ENCODE results near the gene HNRNPA1. TPM values are rescaled to one million over a fixed set of nuclear protein-coding genes. Genes with fewer than 3 reads are reported as not detected.
A peak's percentile ranks its signal among the peaks of the same experiment; 100 is the strongest.
"Not testable (repeated sequence)": the region's sequence is repeated elsewhere in the genome, so short reads cannot be mapped to it uniquely, and the experiment has no call there.

HNRNPA1 gene
- total RNA-seq, 1 donor from 2014 or later: 428 TPM

GRCh38 chr12:54277823-54278276, 2.7 kb upstream of the HNRNPA1 start:
- TF ChIP-seq CTCF (IDR thresholded peaks at IDR 0.05; ENCODE audit: insufficient read depth, low read length, severe bottlenecking): no peak
- no peaks in the 10 kb centered on the region for H3K27me3 ChIP-seq (ENCODE audit: control insufficient read depth, insufficient read depth, low read length)
- DNase-seq (ENCODE audit: low read depth): no peak
- H3K4me3 ChIP-seq (ENCODE audit: low read depth, low read length): no peak overlapping the region
- H3K36me3 ChIP-seq (ENCODE audit: control insufficient read depth, insufficient read depth, low read length): peaks cover 6% of the 10 kb centered on the region
- FAIRE-seq: no peak

DNA sequence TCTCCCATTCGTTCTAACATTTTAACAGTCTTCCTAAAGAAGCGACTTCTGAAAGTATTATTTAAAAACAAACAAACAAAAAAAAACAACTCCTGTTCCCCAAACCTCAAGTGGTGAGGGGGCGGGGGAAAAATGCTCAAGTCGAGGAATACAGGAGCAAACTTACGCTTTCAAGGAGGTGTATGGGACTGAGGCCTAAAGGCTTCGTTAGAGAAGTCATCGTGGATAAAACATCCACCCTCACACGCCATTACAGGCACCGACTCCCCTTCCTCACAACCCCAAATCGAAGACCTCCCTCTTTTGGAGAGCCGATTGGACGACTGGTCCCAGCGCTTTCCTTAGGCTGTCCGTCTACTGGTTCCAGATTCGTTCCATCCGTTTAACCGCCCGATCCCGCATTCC, 1.3 kb upstream of the HNRNPA1 start:
- Histone ChIP-seq H3K27me3 (ENCODE audit: control insufficient read depth, insufficient read depth, low read length) (no peaks in the 10 kb centered on the region), H3K36me3 (ENCODE audit: control insufficient read depth, insufficient read depth, low read length) (peaks cover 7% of the 10 kb centered on the region), H3K4me3 (ENCODE audit: low read depth, low read length) (peak overlapping the region; percentile 46)
- FAIRE-seq: no peak
- no peak for DNase-seq (ENCODE audit: low read depth)
- TF ChIP-seq CTCF (IDR thresholded peaks at IDR 0.05; ENCODE audit: insufficient read depth, low read length, severe bottlenecking): no peak

GRCh38 chr12:54279632-54280467, 676 bp upstream of the HNRNPA1 start, which contains the start of gene CBX5:
Gene CBX5 (minus strand): TSS chr12:54280122. CDS start chr12:54257650, 22,472 bp downstream.
- TF ChIP-seq CTCF (IDR thresholded peaks at IDR 0.05; ENCODE audit: insufficient read depth, low read length, severe bottlenecking): no peak
- H3K4me3 ChIP-seq (ENCODE audit: low read depth, low read length): peak within 1 kb of the TSS; percentile 68
- H3K27me3 ChIP-seq (ENCODE audit: control insufficient read depth, insufficient read depth, low read length): no peaks in the 10 kb centered on the region
- DNase-seq (ENCODE audit: low read depth) (peak; percentile 100), FAIRE-seq (no peak)
- peaks cover 7% of the 10 kb centered on the region for H3K36me3 ChIP-seq (ENCODE audit: control insufficient read depth, insufficient read depth, low read length)

DNA sequence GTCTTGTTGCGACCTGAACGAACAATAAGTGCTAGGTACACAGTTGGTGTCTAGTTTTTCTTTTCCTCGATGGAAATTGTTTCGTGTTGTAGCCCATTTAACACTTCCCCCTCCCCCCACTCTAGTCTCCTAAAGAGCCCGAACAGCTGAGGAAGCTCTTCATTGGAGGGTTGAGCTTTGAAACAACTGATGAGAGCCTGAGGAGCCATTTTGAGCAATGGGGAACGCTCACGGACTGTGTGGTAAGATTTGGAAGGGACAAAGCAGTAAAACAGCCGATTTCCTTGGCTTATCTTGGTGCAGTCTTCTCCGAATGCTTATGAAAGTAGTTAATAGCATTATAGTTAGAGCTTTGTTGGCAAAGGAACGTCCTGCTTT, 724 bp downstream of the HNRNPA1 start:
- DNase-seq (ENCODE audit: low read depth); H3K36me3 ChIP-seq (ENCODE audit: control insufficient read depth, insufficient read depth, low read length); H3K27me3 ChIP-seq (ENCODE audit: control insufficient read depth, insufficient read depth, low read length); FAIRE-seq: not testable (repeated sequence)
- H3K4me3 ChIP-seq (ENCODE audit: low read depth, low read length): peak overlapping the region; percentile 68

- FAIRE-seq; H3K27me3 ChIP-seq (ENCODE audit: control insufficient read depth, insufficient read depth, low read length); DNase-seq (ENCODE audit: low read depth); H3K36me3 ChIP-seq (ENCODE audit: control insufficient read depth, insufficient read depth, low read length): not testable (repeated sequence)
- H3K4me3 ChIP-seq (ENCODE audit: low read depth, low read length): peak overlapping the region; percentile 68
These were observed 1.2 kb downstream of the HNRNPA1 start for GRCh38 chr12:54281694-54282093.

DNA sequence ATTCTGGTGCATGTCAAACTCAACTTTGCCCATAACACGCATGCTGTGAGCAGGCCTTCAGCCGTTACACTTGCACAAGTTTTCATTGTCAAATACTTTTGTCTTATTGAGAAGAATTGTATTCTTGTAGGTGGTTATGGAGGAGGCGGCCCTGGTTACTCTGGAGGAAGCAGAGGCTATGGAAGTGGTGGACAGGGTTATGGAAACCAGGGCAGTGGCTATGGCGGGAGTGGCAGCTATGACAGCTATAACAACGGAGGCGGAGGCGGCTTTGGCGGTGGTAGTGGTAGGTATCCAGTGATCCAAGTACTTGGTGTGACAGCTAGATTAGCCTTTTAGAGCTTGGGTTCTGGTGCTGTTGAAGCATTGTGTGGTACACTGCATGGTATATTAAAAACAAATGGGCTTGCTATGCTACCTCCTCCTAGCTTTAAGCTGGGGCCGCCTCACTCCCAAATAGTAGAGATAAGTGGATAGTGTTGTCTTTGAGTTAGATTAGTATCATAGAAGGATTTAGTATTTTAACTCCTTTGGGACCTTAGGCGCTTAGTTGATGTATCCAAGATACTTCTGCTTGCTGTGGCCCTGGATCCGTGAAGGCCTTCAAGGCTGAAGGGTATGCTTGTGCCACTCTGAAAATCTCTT, 2.5 kb downstream of the HNRNPA1 start:
- TF ChIP-seq CTCF (IDR thresholded peaks at IDR 0.05; ENCODE audit: insufficient read depth, low read length, severe bottlenecking): no peak
- no peak for FAIRE-seq
- Histone ChIP-seq H3K27me3 (ENCODE audit: control insufficient read depth, insufficient read depth, low read length) (no peaks in the 10 kb centered on the region), H3K4me3 (ENCODE audit: low read depth, low read length) (peak overlapping the region; percentile 68), H3K36me3 (ENCODE audit: control insufficient read depth, insufficient read depth, low read length) (peaks cover 14% of the 10 kb centered on the region)
- no peak for DNase-seq (ENCODE audit: low read depth)

DNA sequence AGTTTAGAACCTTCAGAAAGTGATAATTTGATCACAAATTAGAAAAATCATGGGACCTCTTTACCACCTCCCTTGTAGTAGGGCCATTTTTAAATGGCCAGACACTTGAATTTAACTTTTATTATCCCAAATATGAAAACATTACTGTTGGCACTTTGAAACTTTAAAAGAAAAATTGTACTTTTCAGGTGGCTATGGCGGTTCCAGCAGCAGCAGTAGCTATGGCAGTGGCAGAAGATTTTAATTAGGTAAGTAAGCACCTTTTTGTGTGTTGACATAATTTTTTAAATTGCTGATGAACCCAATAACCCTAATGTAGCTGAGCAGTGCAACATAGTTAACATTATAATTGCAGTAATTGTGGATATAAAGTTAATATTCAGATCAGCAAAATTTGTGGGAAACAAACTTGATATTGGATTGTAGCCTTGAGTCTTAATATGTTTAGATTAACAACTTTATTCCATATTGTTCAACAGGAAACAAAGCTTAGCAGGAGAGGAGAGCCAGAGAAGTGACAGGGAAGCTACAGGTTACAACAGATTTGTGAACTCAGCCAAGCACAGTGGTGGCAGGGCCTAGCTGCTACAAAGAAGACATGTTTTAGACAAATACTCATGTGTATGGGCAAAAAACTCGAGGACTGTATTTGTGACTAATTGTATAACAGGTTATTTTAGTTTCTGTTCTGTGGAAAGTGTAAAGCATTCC, 3.7 kb downstream of the HNRNPA1 start:
- peaks cover 14% of the 10 kb centered on the region for H3K36me3 ChIP-seq (ENCODE audit: control insufficient read depth, insufficient read depth, low read length)

More for the DNA sequence above, 3.7 kb downstream of the HNRNPA1 start:
- H3K27me3 ChIP-seq (ENCODE audit: control insufficient read depth, insufficient read depth, low read length); FAIRE-seq; DNase-seq (ENCODE audit: low read depth): not testable (repeated sequence)
- peak overlapping the region; percentile 7 for H3K4me3 ChIP-seq (ENCODE audit: low read depth, low read length)

Data from bronchial epithelial cell (primary cell).